Adrenal gland (tissue), 12 donors: ENCODE results near the gene NPHP3. TPM values are rescaled to one million over a fixed set of nuclear protein-coding genes. Genes with fewer than 3 reads are reported as not detected.

Experiments used
- DNase-seq, 7 donors: peaks; one replicate each; pipeline ENCODE4 v3.0.0-alpha.2; 2019 to 2020
- H3K27ac ChIP-seq, 5 donors: fragments of 200-600 bp; sonication (generic) in 4 of 5; 1 replicate in 3 of 5; 2 replicates in 2 of 5; pipeline versions ENCODE4 v1.5.1 to v1.8.0; 2016 to 2020; ENCODE audit warnings: mild to moderate bottlenecking in 1 of 5
- H3K27me3 ChIP-seq: fragments of 200-600 bp; 2 replicates; pipeline ENCODE4 v1.8.0; 2021
- H3K36me3 ChIP-seq, 2 donors: fragments of 200-600 bp; replicated peaks in 1 of 2; 1 replicate in 1 of 2; 2 replicates in 1 of 2; pipeline versions ENCODE4 v1.5.1 to v1.8.0; 2018 to 2022
- H3K4me1 ChIP-seq, 2 donors: fragments of 200-600 bp; replicated peaks in 1 of 2; 1 replicate in 1 of 2; 2 replicates in 1 of 2; pipeline versions ENCODE4 v1.5.1 to v1.8.0; 2018 to 2021
- H3K4me3 ChIP-seq, 4 donors: fragments of 200-600 bp; sonication (generic) in 3 of 4; one replicate each; pipeline ENCODE4 v1.5.1; 2016 to 2018
- H3K9me3 ChIP-seq, 3 donors: fragments of 200-600 bp; sonication (generic) in 1 of 3; replicated peaks in 1 of 3; 1 replicate in 2 of 3; 2 replicates in 1 of 3; pipeline versions ENCODE4 v1.5.1 to v1.8.0; 2016 to 2021
- CTCF ChIP-seq, 6 experiments: fragments of 450-650 bp in 4 of 6; fragments of 200-600 bp in 2 of 6; sonication (generic) in 1 of 6; IDR thresholded peaks; 1 replicate in 5 of 6; 2 replicates in 1 of 6; pipeline versions ENCODE4 v1.5.1 to v1.8.0; 2016 to 2021; ENCODE audit warnings: antibody characterized with exemption in 6 of 6, mild to moderate bottlenecking in 2 of 6, moderate library complexity in 1 of 6
- POLR2A ChIP-seq, 2 donors: fragments of 450-650 bp; IDR thresholded peaks; one replicate each; pipeline ENCODE4 v1.6.1; 2017; ENCODE audit warnings: antibody characterized with exemption in 2 of 2, mild to moderate bottlenecking in 2 of 2, moderate library complexity in 1 of 2
- WGBS, 4 donors: extraction: QIAGEN DNeasy Blood & Tissue Kit in 2 of 4; methylation state at CpG; one replicate each; pipeline versions ENCODE4 v1.1.5 to v1.1.7; 2013 to 2017; 5-methylcytosine and 5-hydroxymethylcytosine counted together
- intact Hi-C, 2 donors: fragments of 100-400 bp; cut with DNase I; formaldehyde crosslinking; loops; one replicate each; pipeline versions ENCODE4 v1.14.1 to v1.15.0; 2022 to 2023
- polyA plus RNA-seq, 3 donors: library from polyadenylated mRNA; stranded (reverse); fragments of 200-250 nt in 2 of 3; fragments of 350-450 nt in 1 of 3; fragmentation: Illumina TruSeq in 1 of 3; extraction: RNeasy Lipid Tissue Mini Kit (QIAGEN cat#74804) in 1 of 3; gene quantifications; one replicate each; pipeline ENCODE4 v1.2.3, GENCODE V29; 2013 to 2014
- total RNA-seq, 9 donors: library from RNA; depleted of rRNA in 4 of 9; stranded (reverse); fragments of >200 nt in 4 of 9; fragments of 120-200 nt in 1 of 9; fragmentation: NEBNext Ultra II Directional in 1 of 9; extraction: Animal tissue kit (Norgen Biotek cat#: 25700) in 1 of 9; gene quantifications; one replicate each; pipeline versions ENCODE4 v1.1.0 to v1.2.4, GENCODE V29; 2013 to 2023
- donor health status: healthy with polysubstance abuse.
- donor health status: Bipolar disorder and iron deficiency.
- donor health status: DM: yes; HTN: yes; CAD: no.
- donor health status: DM: no; HTN: no; CAD: no.
- donor health status: DM: no; HTN: no; CAD: no.
- donor health status: DM: yes; HTN: yes; CAD: no.

Gene NPHP3
- total and polyA plus RNA-seq, 12 donors: 10.3 to 78.0 (median 28.1) TPM

DNA sequence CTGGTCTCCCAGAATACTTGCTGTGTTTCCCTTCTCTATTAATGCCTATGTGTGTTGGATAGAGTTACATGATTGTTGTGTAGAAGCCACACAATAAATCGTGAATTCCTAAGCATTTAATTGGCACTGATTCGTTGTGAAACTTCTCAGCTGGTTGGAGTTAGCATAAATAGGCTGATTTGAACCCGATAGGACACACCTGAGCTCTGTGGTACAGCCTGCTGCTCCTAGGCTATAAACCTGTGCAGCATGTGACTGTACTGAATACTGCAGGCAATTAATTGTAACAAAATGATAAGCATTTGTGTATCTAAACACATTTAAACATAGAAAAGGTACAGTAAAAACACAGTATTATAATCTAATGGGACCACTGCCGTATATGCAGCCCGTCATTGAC lies 67.5 kb downstream of the NPHP3 start:
- no peaks in the 10 kb centered on the region for H3K27me3 ChIP-seq
- H3K4me3 ChIP-seq: no peak overlapping the region
- no peaks in the 10 kb centered on the region for H3K9me3 ChIP-seq
- WGBS, 4 donors: 89 to 91% (median 90%) methylated on average over 5 of the region's 5 CpGs
- no peak overlapping the region for H3K27ac ChIP-seq
- no peak for DNase-seq
- intact Hi-C loops: no loop called here
- no peaks in the 10 kb centered on the region for H3K36me3 ChIP-seq
- peaks cover 0 to 27% of the 10 kb centered on the region in 2 donors for H3K4me1 ChIP-seq
- TF ChIP-seq POLR2A (IDR thresholded peaks at IDR 0.05): no peak
- no peak for TF ChIP-seq CTCF (IDR thresholded peaks at IDR 0.05)

DNA sequence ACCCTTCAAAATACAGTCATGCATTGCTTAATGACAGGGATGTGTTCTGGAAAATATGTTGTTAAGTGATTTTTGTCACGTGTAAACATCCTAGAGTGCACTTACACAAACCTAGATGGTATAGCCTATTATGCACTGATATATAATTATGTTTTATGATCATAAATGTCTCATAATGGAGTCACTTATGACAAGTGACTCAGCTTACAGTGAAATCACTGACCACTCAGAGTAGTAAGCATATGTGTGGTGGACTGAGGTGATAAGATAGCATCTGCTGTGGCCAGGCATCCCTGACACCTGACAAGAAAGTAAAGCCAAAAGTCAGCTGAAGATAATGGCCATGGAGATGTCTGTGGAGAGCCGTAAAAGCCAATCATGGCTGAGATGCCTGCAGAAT lies 68.0 kb downstream of the NPHP3 start:
- 88 to 95% (median 94%) methylated on average over 2 of the region's 2 CpGs for WGBS, 4 donors
- intact Hi-C loops: no loop called here
- DNase-seq: no peak
- Histone ChIP-seq H3K36me3 (no peaks in the 10 kb centered on the region), H3K9me3 (no peaks in the 10 kb centered on the region), H3K27ac (no peak overlapping the region), H3K4me3 (no peak overlapping the region), H3K4me1 (peaks cover 0 to 32% of the 10 kb centered on the region in 2 donors), H3K27me3 (no peaks in the 10 kb centered on the region)
- TF ChIP-seq CTCF (IDR thresholded peaks at IDR 0.05) (no peak), POLR2A (IDR thresholded peaks at IDR 0.05) (no peak)

- H3K4me1 ChIP-seq: peaks cover 0 to 20% of the 10 kb centered on the region in 2 donors
- H3K27me3 ChIP-seq: no peaks in the 10 kb centered on the region
- 88 to 96% (median 93%) methylated on average over 1 of the region's 1 CpG for WGBS, 4 donors
- H3K9me3 ChIP-seq: no peaks in the 10 kb centered on the region
- TF ChIP-seq POLR2A (IDR thresholded peaks at IDR 0.05): no peak
- no peaks in the 10 kb centered on the region for H3K36me3 ChIP-seq
- no peak overlapping the region for H3K4me3 ChIP-seq
- DNase-seq: no peak
- intact Hi-C loops: no loop called here
- H3K27ac ChIP-seq: no peak overlapping the region
Measured at GRCh38 chr3:132652640-132653270, 69.5 kb downstream of the NPHP3 start.

DNA sequence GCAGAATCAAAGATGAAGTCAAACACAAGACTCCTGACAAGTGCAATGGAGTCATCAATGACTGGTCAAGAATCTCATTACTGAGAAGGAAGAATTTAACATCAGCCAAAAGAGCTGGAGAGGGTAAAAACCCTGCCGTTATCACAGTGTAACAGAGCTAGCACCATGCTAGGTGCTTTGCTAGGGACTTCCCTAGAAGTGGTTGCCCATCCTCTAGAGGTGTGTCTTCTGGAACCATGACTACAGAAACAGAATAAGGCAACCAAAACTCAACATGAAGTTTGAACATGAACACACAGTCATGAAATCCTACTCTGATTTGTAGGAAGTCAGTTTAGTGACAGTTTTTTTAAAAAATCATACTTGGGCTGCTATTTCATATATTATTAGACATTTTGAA lies 72.1 kb downstream of the NPHP3 start:
- H3K9me3 ChIP-seq: no peaks in the 10 kb centered on the region
- peaks cover 0 to 12% of the 10 kb centered on the region in 2 donors for H3K4me1 ChIP-seq
- intact Hi-C loops: no loop called here
- DNase-seq: no peak
- H3K27me3 ChIP-seq: no peaks in the 10 kb centered on the region
- no peak overlapping the region for H3K4me3 ChIP-seq
- TF ChIP-seq CTCF (IDR thresholded peaks at IDR 0.05) (no peak), POLR2A (IDR thresholded peaks at IDR 0.05) (no peak)
- 51 to 100% (median 93%) methylated on average over 1 of the region's 1 CpG for WGBS, 4 donors
- H3K36me3 ChIP-seq: no peaks in the 10 kb centered on the region
- H3K27ac ChIP-seq: no peak overlapping the region

GRCh38 chr3:132645058-132645457 lies 77.2 kb downstream of the NPHP3 start:
- Histone ChIP-seq H3K27me3 (no peaks in the 10 kb centered on the region), H3K4me3 (no peak overlapping the region), H3K4me1 (peaks cover 0 to 8% of the 10 kb centered on the region in 2 donors), H3K36me3 (no peaks in the 10 kb centered on the region), H3K9me3 (no peaks in the 10 kb centered on the region), H3K27ac (no peak overlapping the region)
- no peak for DNase-seq
- WGBS, 4 donors: 85 to 100% (median 96%) methylated on average over 1 of the region's 1 CpG
- no peak for TF ChIP-seq CTCF (IDR thresholded peaks at IDR 0.05)
- TF ChIP-seq POLR2A (IDR thresholded peaks at IDR 0.05): no peak
- intact Hi-C loops: no loop called here
